ENCODE results near the gene HK2.

DNA sequence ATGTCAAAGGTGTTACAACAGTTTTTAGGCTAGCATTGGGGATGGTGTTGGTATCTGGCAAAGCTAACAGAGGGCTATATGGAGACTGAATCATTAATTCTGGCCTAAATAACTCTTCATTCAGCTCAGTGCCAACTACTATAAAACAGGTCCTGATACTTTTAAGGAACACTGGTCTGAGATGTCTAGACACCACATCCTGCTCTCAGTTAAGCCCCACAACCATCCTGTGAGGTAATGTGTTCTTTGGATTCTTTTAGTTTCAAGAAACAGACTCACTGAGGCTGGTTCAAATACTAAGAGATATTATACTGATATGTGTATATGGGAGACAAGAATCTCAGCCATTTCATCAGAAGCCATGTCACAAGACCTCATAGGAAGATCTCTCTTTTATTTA, 14.2 kb upstream of the HK2 start:
- TF ChIP-seq, protein P1, sequence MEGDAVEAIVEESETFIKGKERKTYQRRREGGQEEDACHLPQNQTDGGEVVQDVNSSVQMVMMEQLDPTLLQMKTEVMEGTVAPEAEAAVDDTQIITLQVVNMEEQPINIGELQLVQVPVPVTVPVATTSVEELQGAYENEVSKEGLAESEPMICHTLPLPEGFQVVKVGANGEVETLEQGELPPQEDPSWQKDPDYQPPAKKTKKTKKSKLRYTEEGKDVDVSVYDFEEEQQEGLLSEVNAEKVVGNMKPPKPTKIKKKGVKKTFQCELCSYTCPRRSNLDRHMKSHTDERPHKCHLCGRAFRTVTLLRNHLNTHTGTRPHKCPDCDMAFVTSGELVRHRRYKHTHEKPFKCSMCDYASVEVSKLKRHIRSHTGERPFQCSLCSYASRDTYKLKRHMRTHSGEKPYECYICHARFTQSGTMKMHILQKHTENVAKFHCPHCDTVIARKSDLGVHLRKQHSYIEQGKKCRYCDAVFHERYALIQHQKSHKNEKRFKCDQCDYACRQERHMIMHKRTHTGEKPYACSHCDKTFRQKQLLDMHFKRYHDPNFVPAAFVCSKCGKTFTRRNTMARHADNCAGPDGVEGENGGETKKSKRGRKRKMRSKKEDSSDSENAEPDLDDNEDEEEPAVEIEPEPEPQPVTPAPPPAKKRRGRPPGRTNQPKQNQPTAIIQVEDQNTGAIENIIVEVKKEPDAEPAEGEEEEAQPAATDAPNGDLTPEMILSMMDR (IDR thresholded peaks at IDR 0.05; ENCODE audit: low read depth, low read length): no peak
- no peak for TF ChIP-seq POLR2A (IDR thresholded peaks at IDR 0.05; ENCODE audit: extremely low read depth, insufficient read length)
- TF ChIP-seq MYC (IDR thresholded peaks at IDR 0.05; ENCODE audit: low read depth, low read length): no peak

Measured in NB4 (cell line).